ENCODE data around the gene TMC3.
"Not testable (repeated sequence)": the region's sequence is repeated elsewhere in the genome, so short reads cannot be mapped to it uniquely, and the experiment has no call there.

TMC3 gene

DNA sequence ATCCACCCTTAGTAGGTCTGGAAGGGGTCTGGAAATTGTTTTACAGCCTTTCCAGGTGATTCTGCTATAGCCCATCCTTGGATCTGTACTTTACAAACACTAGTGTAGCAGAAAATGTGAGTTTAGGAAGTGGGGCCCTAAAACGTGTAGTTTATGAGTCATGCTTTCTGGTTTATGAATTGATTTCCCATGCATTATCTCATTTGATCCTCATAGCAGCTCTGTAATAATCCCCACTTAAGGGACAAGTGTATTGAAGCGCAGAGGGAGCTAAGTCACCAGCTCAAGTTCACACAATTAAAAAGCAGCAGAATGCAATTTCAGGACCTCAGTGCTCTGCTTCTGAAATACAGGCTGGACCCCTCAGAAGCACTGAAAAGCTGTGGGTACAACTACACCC, 27.4 kb downstream of the TMC3 start:
- no peak for DNase-seq (ENCODE audit: low read depth, low spot score)

DNA sequence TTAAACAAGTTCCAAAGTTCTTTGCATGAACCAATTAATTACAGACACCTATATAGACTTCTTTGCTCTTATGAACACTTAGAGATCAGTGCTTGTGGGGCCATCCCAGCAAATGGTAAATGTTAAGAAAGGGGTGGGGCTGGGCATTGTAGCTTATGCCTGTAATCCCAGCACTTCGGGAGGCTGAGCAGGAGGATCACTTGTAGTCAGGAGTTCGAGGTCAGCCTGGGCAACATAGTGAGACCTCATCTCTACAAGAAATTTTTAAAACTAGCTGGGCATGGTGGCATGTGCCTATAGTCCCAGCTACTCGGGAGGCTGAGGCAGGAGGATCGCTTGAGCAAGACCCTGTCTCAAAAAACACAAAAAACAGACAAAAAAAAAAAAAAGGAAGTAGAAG, 30.6 kb downstream of the TMC3 start:
- DNase-seq (ENCODE audit: low read depth, low spot score), result no peak

DNA sequence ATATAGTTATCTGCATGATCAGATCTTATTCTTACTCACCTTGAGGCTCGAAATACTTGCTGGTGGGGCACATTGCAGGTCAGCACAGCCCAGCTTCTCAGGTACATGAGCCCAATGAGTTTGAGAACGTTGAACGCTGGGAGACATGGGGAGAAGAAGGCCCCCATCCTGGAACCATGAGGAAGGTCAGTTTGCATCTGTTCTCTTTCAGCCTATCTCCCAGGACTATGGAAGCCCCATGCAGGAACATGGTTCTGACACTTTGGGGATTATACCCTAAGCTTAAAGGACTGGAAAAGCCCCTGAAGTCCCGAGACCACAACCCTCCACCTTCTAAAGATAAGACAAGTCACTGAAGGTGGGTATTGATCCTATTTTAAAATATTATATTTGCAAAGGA, 32.7 kb downstream of the TMC3 start:
- DNase-seq (ENCODE audit: low read depth, low spot score), result no peak

DNA sequence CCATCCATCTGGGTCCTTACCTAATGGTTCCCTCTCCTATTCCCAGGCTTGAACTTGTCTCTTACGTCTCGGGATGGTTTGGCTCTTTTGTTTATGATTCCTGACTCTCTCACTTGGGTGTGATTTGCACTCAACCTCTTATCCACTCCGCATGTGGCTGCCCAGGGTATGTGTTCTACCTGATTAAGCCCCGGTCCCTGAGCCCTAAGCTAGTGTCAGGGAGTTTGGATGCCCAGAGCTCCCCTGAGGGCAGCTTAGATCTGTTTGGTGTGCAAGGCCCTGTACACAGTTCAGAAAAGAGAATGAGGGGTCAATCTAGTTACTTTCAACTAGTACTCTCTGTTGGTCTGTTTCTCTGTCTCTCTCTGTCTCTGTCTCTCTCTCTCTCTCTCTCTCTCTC, 34.2 kb downstream of the TMC3 start:
- DNase-seq (ENCODE audit: low read depth, low spot score), result no peak

DNA sequence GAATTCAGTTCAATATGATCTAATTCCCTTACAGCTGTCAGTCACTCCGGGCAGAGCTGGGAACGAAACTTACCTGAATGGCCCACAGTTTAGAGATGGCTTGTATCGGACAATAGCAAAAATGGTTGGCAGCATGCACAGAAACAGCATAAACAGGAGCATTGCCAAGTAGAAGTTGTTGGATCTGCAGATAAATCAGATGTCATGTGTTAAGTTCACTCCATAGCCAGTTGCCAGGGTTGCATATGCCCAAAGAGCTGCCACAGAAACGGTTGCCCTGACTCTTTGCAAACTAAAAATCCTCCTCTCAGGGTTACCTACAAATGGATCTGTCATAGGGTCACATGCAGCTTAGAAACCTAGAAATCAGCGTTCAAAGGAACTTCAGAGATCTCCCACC, 34.7 kb downstream of the TMC3 start:
- DNase-seq (ENCODE audit: low read depth, low spot score), result no peak

DNA sequence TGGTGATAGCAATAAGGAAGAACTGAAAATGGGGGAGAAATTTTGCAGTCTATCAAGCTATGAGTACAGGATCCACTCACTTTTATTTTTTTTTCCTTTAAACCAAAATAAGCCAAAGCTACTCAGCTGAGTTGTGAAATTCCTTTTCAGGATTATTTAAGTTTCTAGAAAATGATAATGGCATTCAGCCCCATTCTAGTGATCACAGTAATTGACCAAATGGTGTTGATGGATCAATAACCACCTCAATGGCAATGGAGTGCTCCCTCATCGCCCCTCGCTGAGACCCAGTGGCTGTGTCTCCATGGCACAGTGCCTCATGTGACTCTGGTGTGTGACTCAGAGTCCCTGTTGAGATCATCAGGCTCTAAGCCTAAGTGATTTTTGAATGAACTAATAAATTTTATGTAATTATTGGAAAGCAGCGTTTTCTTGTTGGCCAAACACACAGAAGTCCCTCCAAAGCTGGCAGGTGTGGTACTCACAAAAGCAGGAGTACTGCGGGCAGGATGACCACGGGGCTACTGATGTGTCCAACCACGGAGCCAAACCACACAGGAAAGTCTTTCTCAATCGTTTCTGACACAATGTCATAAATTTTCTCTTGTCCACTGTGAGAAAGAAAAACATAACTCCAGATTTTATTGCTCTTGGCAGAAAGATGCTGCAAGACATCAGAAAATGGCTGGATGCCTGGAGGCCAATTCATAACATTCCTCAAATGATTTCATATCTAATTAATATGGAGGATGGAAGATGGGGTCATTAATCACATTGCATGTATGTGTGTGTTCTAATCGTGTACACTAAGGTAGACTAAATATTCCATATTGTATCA, 35.6 kb downstream of the TMC3 start:
- DNase-seq (ENCODE audit: low read depth, low spot score), result peak; percentile 36

DNA sequence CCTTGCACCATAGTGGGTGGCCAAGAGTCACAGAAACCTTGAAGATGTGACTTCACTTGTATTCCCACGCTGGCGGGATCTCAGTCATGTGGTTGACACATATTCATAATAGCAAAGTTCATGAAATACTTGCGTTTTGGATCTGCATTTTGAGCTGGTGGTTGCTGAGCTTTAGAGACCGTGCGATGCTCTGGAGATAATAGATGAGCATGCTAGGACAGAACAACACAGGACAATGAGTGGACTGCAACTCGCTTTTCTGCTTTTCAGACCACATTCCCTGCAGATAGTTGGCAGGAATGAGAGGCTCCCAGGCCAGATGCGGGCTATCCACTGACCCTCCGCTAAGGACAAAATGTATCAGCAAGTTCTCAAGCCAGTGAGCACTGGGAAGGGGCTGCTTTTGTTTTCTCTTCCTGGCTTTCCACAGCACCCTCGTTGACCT, 36.3 kb downstream of the TMC3 start:
- no peak for DNase-seq (ENCODE audit: low read depth, low spot score)

DNA sequence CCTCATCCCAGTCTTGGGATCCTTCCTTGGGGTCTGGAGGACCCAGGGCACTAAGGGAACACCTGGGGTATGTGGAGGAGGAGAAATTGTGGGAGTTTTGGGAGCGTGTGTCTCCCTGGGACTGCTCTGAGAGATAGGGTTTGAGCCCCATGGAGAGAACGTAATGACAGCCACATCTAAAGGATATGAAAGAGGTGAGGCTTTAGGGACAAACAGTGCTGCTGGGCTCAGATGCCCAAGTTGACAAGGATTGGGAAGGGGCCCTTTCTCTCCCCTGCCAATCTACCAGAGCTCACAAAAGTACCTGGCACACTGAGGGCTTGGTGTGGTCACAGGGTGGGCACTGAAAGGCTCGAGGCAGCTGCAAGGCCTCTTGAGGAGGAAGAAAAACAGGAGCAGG, 36.8 kb downstream of the TMC3 start:
- no peak for DNase-seq (ENCODE audit: low read depth, low spot score)

DNA sequence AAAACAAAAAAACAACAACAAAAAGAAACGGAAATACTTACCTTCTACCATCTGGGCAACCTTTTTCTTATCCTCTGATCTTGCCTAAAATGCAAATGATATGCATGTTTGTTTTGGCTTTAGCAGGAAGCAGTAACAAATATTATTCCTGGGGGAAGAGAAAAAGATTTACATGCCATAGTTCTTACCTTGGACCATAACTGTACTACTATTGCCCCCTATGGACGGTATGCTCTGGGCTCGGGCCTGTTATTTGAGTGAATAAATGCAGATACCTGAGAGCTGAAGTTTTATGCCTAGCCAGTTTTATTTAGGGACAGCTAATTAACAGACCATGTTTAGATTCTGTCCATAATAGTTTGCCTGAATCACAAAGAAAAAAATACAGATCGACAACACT, 37.4 kb downstream of the TMC3 start:
- no peak for DNase-seq (ENCODE audit: low read depth, low spot score)

DNA sequence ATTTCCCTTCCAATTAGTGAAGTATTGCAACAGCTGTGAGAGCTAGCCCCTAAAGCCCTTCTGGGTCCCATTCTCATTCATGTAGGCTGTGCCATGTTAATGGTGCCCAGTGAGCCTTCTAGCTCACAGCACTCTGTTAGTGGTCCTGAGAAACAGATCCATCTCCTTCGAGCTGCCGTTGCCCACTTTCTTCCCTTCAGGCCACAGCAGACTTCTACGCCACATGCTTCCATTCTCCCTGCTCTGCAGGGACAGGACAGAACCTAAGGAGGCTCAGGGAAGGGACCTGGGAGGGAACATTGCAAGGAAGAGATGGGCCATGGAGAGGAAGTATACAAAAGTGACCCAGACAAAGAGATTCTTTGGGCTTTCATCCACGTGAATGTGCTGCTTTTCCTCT, 38.4 kb downstream of the TMC3 start:
- DNase-seq (ENCODE audit: low read depth, low spot score), result no peak

DNA sequence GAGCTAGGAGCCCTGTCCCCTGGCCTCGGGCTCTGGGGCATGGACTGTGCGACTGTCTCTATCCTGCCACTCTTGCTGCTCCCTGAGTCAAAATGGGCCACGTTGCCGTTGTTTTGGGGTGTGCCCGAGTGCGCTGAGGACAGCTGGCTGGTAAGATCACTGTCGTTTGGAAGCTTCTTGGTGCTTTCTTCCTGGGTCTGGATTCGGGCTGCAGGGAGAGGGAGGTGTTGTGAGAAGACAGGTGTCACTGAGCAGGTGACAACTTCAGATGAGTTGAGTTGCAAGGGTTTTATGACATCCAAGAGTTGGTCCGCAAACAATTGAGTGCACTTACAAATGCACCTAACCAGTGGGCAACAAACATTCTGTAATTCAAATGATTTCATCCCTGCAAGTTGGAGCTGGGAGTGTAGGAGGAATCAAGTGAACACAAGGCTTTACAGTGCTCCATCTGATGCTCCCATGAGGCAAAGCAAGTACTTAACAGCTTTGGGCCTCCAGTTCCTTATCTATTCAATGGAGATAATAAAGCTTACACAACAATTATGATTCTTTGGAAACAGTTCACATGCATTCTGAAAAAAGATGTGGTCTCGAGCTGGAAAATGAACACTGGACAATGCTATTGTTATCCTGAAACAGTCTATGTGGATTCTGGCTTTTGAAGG, 39.1 kb downstream of the TMC3 start:
- DNase-seq (ENCODE audit: low read depth, low spot score), result no peak

DNA sequence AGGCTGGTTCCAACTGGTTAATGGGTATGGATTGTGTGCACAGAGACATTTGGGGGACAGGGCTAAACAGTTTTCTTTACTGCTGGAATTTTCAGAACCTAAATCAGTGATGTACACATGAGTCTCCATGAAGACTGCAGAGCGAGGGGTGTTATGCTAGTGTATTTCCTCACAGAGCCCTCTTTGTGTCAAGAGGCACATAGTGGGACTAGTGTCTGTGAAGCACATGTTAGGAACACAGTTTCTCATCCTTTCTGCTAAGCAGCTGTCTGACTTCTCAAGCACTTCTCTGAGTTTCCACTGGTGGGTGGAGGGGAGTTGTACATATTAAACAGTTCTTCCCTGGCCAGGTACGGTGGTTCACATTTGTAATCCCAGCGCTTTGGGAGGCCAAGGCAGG, 40.6 kb downstream of the TMC3 start:
- no peak for DNase-seq (ENCODE audit: low read depth, low spot score)

DNA sequence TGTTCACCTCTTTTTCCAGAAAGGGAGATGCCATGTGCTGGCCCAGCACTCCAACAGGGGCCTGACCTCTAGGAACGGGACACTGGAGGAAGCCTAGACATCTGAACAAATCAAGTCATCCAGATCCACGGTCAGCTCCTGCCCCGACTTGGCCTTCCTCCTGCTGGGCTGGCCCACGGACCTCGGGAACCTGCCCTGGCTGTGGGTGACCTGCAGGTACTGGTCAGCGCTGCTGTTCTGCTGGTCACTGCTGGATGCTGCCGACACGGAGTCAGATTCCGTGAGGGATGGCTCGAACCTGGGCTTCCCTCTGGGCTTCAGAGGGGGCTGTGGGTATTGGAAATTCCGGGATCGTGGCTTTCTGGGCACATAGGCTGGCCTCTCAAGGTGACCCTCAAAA, 41.7 kb downstream of the TMC3 start:
- no peak for DNase-seq (ENCODE audit: low read depth, low spot score)

DNA sequence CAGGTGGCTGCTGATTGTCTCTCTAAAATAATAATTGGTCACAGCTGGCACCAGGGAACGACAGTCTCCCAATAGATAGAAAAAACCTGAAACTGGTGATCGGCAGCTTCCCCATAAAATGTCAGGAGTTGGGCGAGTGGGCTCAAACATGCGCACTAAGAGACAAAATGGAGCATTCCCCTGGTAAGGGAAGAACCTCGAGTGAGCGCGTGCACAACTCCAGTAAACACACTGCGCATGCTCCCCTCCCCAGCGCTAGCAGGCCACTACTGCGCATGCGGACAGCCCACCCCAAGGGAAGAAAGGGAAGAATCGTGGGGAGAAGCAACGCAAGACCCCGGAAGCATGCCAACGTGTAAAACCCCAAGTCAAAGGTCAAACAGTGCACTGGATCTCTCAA, 42.4 kb downstream of the TMC3 start:
- no peak for DNase-seq (ENCODE audit: low read depth, low spot score)

DNA sequence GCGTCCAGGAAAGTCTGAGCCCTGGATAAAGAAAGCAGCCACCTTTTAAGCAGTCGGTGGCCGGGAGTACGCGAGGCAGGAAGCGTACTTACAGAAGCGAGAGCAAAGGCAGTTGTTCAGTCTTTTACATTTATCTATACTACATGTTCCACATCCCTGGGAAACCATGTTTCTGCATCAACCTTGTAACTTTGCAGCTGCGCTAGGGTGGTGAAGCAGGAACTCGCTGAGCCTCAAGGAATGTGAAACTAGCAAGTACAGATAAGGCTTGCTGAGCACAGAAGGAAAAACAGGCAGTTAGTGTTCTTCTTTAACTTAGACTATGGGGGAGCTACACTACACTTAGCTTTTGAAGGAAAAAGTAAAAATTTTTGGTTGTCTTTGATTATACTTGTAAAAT, 42.9 kb downstream of the TMC3 start:
- DNase-seq (ENCODE audit: low read depth, low spot score), result not testable (repeated sequence)

DNA sequence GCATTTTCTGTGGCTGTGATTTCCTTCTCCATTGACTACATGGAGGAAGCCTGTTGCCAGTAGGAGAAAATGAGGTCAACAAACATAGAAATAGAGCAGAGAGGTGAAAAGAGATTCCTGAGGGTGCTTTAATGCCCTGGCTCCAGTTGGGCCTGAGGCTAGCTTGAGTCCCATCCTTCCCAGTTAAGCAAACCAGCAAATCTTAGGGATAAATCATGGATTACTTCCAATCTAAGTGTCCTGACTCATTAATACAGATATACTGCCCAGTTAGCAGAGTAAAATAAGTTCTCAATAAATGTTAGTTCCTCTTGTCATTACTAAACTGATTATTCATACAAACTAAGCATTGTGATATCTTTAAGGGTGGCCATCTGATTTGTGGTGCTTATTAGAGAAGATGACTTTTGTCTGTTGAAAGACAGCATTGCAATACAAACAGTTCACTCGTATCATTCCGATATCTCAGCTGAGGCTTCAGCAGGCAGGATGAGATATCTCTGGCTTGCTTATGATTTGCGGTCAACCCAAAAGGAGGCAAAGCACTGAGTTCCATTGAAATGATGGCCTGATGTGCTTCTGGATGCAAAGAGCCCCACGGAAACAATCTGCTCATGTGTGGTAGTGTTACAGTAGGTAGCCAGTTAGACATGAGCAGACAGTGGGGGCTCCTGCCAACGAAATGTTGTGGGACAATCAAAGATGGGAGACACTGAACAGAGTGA, 43.5 kb downstream of the TMC3 start:
- DNase-seq (ENCODE audit: low read depth, low spot score), result no peak

DNA sequence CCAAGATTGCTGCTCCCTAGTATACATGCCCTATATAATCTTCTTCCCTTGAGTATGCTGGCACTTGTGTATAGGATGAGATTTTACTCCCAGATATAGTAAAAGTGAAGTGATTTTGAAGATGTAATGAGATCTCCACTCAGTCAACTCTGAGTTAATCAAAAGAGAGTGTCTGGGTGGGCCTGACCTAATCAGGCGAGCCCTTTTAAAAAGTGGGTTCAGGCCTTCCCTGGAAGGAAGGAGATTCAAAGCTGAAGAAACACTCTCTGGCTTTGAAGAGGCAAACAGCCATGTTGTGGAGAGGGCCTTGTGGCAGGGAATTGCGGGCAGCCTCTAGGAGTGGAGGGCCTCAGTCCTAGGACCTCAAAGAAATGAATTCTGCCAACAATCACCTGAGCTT, 44.6 kb downstream of the TMC3 start:
- DNase-seq (ENCODE audit: low read depth, low spot score), result no peak

DNA sequence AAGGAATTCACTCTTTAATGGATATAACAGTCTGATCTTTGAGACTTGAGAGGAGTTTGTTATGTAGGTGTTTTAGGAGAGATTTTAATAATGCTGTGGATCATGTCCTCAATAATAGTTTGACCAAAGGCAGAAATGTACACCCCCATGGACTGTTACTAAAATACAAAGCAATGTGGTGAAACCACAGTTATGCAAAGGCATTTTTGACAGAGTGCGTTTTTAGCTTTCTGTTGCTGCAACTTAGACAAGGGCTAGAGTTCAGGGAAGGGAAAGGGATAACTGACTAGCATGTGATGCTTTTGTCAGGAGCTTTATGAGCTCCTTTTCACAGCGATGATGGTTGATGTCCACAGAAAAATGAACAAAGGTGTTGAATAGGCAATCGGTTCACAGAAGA, 46.5 kb downstream of the TMC3 start:
- peak; percentile 58 for DNase-seq (ENCODE audit: low read depth, low spot score)

DNA sequence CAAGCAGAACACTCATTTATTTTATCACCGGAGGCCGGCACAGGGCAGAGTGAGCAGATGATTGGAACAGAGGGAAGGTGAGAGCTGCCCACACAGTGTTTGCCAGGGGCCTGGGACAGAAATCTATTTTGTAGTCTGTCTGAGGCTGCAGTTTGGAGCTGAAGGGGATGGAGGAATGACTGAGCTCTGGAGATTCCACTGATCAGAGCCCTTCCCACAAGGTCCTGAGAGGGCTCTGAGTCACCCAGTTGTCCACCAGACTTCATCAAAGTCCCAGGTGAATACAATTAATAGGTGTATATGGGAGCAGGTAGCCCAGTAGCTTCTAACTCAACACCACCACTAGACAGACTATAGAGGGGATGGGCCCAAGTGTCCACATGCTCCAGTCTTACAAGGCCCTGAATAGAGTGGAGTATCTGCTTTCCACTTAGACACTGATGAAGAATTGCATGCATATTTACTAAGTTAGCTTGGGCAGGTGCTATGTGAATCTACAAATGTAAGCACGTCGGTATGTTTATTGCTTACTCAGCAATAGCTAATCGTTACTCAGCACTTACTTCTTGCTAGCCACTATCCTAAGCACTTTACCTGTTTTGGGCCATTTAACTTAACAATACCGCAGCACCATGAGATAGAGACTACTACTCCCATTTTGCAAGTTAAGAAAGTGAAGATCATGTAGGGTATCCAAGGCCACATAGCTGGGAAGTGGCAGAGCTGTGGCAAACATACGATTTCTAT, 47.4 kb downstream of the TMC3 start:
- DNase-seq (ENCODE audit: low read depth, low spot score), result no peak

DNA sequence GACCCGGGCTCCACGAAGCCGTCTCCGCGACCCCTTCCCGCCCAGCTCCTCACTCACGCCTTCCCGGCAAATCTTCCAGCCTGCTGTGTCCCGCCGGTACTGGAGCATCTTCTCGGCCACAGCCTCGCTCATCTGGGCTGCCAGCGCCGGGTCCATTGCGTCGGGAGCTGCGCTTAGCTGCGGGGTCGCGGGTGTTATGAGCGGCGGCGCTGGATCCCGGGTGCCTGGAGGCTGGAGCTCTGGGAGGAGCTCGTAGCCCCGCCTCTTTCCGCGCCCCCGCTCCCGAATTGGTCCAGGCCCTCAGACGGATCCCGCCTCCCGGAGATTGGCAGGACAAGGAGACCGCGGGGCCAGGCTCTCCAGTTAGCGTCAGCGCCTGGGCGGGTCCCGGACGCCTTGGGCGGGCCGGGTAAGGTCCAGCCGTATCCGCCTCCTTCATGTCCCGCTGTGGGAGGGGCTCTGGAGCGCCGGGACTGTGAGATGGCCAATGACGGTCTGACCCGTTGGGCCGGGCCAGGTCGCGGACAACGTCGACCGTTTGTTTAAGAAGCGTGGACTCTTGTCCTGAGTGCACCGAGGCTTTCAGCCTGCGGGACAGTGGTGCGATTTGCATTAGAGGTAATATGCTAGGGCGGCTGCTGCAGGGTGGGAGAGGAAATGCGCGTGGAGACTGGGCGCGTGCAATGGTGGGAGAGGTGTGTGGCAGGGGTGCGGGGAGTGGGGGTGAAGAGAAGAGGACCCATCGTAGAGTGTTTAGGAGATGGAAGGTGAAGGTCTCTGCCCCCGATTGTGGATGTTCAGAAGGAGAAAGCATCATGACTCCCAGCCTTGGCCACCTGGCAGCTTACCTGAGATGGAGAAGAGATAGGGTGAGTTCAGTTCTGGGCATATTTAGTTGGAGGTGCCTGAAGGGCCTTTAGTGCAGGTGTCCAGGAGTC, 49.8 kb downstream of the TMC3 start, which contains the start of gene STARD5:
Gene STARD5 (minus strand): TSS at position 198 of the 938 bp plus-strand sequence. CDS start 42 bp downstream, at position 156.
- DNase-seq (ENCODE audit: low read depth, low spot score), result peak; percentile 78

DNA sequence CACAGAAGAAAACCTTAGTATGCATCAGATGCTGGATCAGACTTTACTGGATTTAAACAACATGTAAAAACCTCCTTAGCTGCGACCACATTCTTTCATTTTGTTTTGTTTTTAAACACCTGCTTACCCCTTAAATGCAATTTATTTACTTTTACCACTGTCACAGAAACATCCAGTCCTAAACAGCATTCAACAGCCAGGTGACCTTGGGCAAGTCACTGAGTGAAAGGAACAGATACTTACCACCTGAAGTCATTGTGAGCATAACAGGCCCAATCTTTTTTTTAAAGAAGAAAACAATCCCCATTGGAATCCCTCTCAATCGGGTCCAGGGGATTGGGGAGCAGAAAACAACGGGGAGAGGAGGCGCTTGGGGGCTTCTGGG, 50.5 kb downstream of the TMC3 start:
- no peak for DNase-seq (ENCODE audit: low read depth, low spot score)

All from brain pericyte (primary cell).